Spinal cord (tissue), 10 donors: ENCODE data around the gene SNAPC1. TPM values are rescaled to one million over a fixed set of nuclear protein-coding genes. Genes with fewer than 3 reads are reported as not detected.
"Not testable (repeated sequence)": the region's sequence is repeated elsewhere in the genome, so short reads cannot be mapped to it uniquely, and the experiment has no call there.

Experiments used
- DNase-seq, 6 donors: peaks; one replicate each; pipeline versions ENCODE4 v3.0.0 to v3.0.0-alpha.2; 2013 to 2015; ENCODE audit warnings: low spot score in 6 of 6, low read depth in 4 of 6
- H3K27ac ChIP-seq: one replicate; pipeline ENCODE4 v1.5.1; 2013; ENCODE audit warnings: low read depth, low read length, control low read depth
- H3K27me3 ChIP-seq: one replicate; pipeline ENCODE4 v1.6.1; 2013; ENCODE audit warnings: low read length; ENCODE audit not compliant: control insufficient read depth, insufficient read depth
- H3K36me3 ChIP-seq: one replicate; pipeline ENCODE4 v1.6.1; 2013; ENCODE audit warnings: low read length; ENCODE audit not compliant: control insufficient read depth, insufficient read depth
- H3K4me1 ChIP-seq: one replicate; pipeline ENCODE4 v1.6.1; 2013; ENCODE audit warnings: low read length; ENCODE audit not compliant: control insufficient read depth, insufficient read depth
- H3K4me3 ChIP-seq: one replicate; pipeline ENCODE4 v1.5.1; 2013; ENCODE audit warnings: low read depth, low read length, control low read depth
- H3K9me3 ChIP-seq: one replicate; pipeline ENCODE4 v1.6.1; 2013; ENCODE audit warnings: low read length; ENCODE audit not compliant: control insufficient read depth, insufficient read depth
- WGBS: methylation state at CpG from one replicate; pipeline ENCODE4 v1.1.5; 2013; ENCODE audit warnings: missing lambda C conversion rate; ENCODE audit not compliant: insufficient coverage; 5-methylcytosine and 5-hydroxymethylcytosine counted together
- polyA plus RNA-seq, 2 donors: library from polyadenylated mRNA; unstranded; fragments of 120-200 nt; gene quantifications; one replicate each; pipeline ENCODE4 v1.2.1, GENCODE V29; 2013; ENCODE audit not compliant: insufficient read length in 2 of 2
- total RNA-seq, 2 donors: library from RNA; depleted of rRNA in 1 of 2; stranded (reverse); fragments of 120-200 nt in 1 of 2; fragments of >200 nt in 1 of 2; gene quantifications; one replicate each; pipeline versions ENCODE4 v1.2.3 to v1.2.4, GENCODE V29; 2013 to 2014
- donor health status: healthy.

SNAPC1 gene
- total and polyA plus RNA-seq, 4 donors, result 5.6 to 8.3 (median 6.7) TPM

- H3K27me3 ChIP-seq, result no peaks in the 10 kb centered on the region
- H3K9me3 ChIP-seq, result no peaks in the 10 kb centered on the region
- no peaks in the 10 kb centered on the region for H3K4me1 ChIP-seq
- no peak for DNase-seq
- no peak overlapping the region for H3K27ac ChIP-seq
- WGBS, result no CpG with 5 or more reads among the region's 3 CpGs
- H3K36me3 ChIP-seq, result peaks cover 27% of the 10 kb centered on the region
- H3K4me3 ChIP-seq, result no peak overlapping the region
Observed at GRCh38 chr14:61747342-61747741, 14.9 kb upstream of the SNAPC1 start.

DNA sequence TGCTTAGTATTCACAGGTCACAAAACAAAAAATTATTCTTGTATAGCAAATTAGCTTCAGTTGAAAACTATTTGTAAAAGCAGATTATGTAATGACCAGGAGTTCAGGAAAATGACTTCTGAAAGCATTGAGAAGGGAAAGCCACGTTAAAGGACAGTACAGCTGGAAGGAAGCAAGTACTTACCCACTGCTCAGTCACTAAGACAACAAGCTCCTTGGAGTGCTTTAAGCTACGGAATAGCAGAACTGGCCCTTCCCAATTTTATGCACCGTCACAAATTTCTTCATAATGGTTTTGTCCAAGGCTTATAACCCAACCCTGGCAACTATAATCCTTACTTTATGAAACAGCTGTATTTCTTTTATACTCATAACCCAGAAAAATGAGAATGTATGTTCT is 13.0 kb upstream of the SNAPC1 start:
- peaks cover 16% of the 10 kb centered on the region for H3K36me3 ChIP-seq
- peak in 1 of 6 donors; percentile 1 for DNase-seq
- no peaks in the 10 kb centered on the region for H3K9me3 ChIP-seq
- no peak overlapping the region for H3K4me3 ChIP-seq
- WGBS, result 50% methylated on average over 1 of the region's 3 CpGs
- H3K4me1 ChIP-seq, result no peaks in the 10 kb centered on the region
- H3K27me3 ChIP-seq, result no peaks in the 10 kb centered on the region
- no peak overlapping the region for H3K27ac ChIP-seq

DNA sequence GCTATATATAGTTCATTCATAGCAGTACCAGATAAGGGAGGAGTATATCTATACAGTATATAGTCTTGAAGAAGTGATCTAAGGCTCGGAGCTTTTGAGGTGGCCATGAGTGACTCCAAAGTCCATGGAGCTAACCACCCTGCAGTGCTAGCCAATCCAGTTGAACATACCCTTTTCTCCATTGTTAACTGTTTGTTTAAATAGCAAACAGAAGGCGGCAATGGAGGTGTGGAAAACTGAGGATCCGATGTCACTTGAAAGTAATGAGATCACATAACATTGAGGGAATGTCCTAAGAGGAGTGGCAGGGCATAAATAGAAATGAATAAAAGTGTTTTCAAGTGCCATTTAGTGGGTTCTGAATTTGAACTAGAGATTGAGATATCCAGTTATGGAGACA is 12.4 kb upstream of the SNAPC1 start:
- 40% methylated on average over 2 of the region's 3 CpGs for WGBS
- Histone ChIP-seq H3K4me3 (no peak overlapping the region), H3K27ac (no peak overlapping the region), H3K4me1 (no peaks in the 10 kb centered on the region), H3K9me3 (no peaks in the 10 kb centered on the region), H3K36me3 (peaks cover 13% of the 10 kb centered on the region), H3K27me3 (no peaks in the 10 kb centered on the region)
- no peak for DNase-seq

DNA sequence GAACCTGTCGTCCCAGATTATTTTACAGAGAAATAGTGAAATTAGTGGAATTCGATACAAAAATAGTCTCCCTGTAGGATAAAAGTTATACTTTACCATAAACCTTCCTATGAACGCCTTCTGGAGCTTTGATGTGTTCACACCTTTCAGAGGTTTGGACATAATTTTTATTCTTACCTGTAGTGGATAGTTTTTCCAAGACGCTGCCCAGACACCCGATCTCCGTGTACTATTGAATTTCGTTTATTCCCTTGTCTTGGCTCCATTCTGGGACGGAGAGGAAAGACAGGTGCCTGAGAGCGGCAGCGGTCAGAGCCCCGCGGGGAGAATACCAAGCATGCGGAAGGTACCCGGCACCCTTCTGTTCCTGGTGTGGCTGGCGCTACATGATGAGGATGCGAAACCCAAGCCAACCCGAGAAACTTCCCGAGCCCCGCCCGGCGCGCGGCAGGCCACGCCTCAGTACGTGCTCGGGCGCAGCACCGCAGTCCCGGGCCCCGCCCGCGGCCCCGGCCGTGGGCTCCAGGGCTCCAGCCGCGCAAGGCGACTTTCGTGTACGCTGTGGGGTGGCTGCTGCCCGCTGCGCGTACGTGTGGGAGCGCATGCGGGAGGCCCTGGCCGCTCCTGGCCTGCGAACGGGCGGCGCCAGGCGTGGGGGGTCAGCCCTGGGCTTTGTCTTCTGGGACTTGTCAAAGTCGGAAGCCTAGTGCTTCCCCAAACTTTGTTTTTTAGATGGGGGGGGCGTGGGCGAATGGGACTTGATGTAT is 11.3 kb upstream of the SNAPC1 start:
- peak in 3 of 6 donors; percentile 37 to 82 (median 73) for DNase-seq
- no peak overlapping the region for H3K27ac ChIP-seq
- 5% methylated on average over 50 of the region's 54 CpGs for WGBS

DNA sequence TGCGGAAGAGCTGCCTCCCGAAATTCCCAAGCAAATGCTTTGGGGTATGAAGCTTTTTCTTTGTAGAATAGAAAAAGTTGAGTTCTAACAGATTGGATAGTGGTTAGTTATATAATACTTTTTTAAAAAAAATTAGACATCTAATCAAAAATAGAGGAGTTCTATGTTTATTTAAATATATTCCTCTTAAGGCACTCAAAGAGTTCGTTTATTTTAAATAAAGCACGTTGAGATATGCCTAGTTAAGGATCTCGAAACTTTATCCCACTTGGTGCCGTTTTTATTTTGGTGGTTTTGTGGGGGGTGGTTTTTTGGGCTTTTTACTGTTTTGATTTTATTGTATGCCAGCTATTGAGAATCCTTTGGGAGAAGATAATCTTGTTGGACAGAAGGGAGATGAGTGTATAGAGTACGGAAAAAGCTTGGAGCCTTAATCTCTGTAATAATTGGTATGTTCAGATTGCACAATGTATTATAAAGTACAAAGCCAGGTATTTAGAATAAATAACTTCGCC is 10.7 kb upstream of the SNAPC1 start:
- H3K27ac ChIP-seq, result no peak overlapping the region
- H3K27me3 ChIP-seq, result no peaks in the 10 kb centered on the region
- no peaks in the 10 kb centered on the region for H3K36me3 ChIP-seq
- peak overlapping the region; percentile 49 for H3K4me3 ChIP-seq
- DNase-seq, result peak in 1 of 6 donors; percentile 4
- WGBS, result 56% methylated on average over 3 of the region's 8 CpGs
- H3K9me3 ChIP-seq, result no peaks in the 10 kb centered on the region
- no peaks in the 10 kb centered on the region for H3K4me1 ChIP-seq

More for the DNA sequence above, 11.3 kb upstream of the SNAPC1 start:
- Histone ChIP-seq H3K9me3 (no peaks in the 10 kb centered on the region), H3K27me3 (no peaks in the 10 kb centered on the region), H3K36me3 (peaks cover 6% of the 10 kb centered on the region), H3K4me3 (peak overlapping the region; percentile 49), H3K4me1 (no peaks in the 10 kb centered on the region)

DNA sequence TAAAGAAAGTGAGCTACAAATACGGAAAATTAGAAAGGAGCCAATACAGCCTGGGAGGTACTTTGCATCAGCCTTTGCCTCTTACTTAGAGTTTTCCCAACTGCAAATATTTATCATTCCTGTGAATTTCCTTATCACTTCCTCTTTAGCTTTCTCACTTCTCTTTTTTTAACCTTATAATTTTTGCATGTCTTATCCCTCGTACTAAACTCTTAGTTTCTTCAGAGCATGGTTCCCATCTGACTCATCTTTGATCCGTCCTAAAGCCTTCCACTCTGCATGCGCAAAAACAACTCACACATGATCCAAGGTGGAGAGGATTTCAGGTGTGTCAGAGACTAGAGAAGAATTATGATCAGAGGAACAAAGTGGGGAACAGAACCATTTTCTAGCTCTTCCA is 9.6 kb upstream of the SNAPC1 start:
- H3K9me3 ChIP-seq, result no peaks in the 10 kb centered on the region
- H3K4me3 ChIP-seq, result no peak overlapping the region
- no peak for DNase-seq
- WGBS, result 94% methylated on average over 2 of the region's 4 CpGs
- no peak overlapping the region for H3K27ac ChIP-seq
- no peaks in the 10 kb centered on the region for H3K4me1 ChIP-seq
- H3K36me3 ChIP-seq, result no peaks in the 10 kb centered on the region
- H3K27me3 ChIP-seq, result no peaks in the 10 kb centered on the region

- Histone ChIP-seq H3K9me3 (no peaks in the 10 kb centered on the region), H3K4me3 (no peak overlapping the region), H3K27ac (no peak overlapping the region), H3K36me3 (no peaks in the 10 kb centered on the region), H3K27me3 (no peaks in the 10 kb centered on the region), H3K4me1 (no peaks in the 10 kb centered on the region)
- DNase-seq, result no peak
Observed at GRCh38 chr14:61753631-61754030, 8.6 kb upstream of the SNAPC1 start.

- Histone ChIP-seq H3K27ac (no peak overlapping the region), H3K36me3 (no peaks in the 10 kb centered on the region), H3K27me3 (no peaks in the 10 kb centered on the region), H3K9me3 (no peaks in the 10 kb centered on the region), H3K4me3 (no peak overlapping the region), H3K4me1 (no peaks in the 10 kb centered on the region)
- DNase-seq, result no peak
- 76% methylated on average over 3 of the region's 5 CpGs for WGBS
Observed at GRCh38 chr14:61754627-61755381, 7.4 kb upstream of the SNAPC1 start.

DNA sequence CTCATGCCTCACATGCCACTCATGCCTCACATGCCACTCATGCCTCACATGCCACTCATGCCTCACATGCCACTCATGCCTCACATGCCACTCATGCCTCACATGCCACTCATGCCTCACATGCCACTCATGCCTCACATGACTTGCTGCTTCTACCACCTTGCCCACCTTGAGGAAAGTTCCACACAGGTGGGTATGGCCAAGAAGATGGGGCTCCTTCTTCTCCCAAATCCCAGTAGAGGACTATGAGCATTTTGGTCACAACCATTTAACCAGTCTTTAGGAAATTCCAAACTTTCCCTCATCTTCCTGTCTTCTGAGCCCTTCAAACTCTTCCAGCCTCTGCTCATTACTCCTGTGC is 6.9 kb upstream of the SNAPC1 start:
- H3K9me3 ChIP-seq, H3K27me3 ChIP-seq, DNase-seq, H3K36me3 ChIP-seq, H3K4me3 ChIP-seq, H3K4me1 ChIP-seq, H3K27ac ChIP-seq: not testable (repeated sequence)

DNA sequence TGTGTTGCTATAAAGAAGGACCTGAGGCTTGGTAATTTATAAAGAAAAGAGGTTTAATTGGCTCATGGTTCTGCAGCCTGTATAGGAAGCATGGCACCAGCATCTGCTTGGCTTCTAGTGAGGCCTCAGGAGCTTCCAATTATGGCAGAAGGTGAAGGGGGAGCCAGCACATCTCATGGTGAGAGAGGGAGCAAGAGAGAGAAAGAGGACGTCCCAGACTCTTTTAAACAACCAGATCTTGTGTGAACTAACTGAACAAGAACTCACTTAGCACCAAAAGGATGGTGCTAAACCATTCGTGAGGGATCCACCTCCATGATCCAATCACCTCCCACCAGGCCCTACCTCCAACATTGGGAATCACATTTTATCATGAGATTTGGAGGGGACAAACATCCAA is 6.1 kb upstream of the SNAPC1 start:
- no peak for DNase-seq
- H3K27ac ChIP-seq, result no peak overlapping the region
- no peak overlapping the region for H3K4me3 ChIP-seq
- no peaks in the 10 kb centered on the region for H3K9me3 ChIP-seq
- no CpG with 5 or more reads among the region's 2 CpGs for WGBS
- H3K4me1 ChIP-seq, result no peaks in the 10 kb centered on the region
- H3K36me3 ChIP-seq, result no peaks in the 10 kb centered on the region
- H3K27me3 ChIP-seq, result no peaks in the 10 kb centered on the region
